ENCODE results near the gene GTPBP10. TPM values are rescaled to one million over a fixed set of nuclear protein-coding genes. Genes with fewer than 3 reads are reported as not detected.

The GTPBP10 gene
- total and polyA plus RNA-seq, 2 of the 13 experiments (the other 11 are each of a cell fraction or from before 2014, with no cell fraction given), result 13.3 to 38.7 TPM

- TF ChIP-seq POGK (CRISPR knock-in tag; conservative IDR thresholded peaks at IDR 0.05), result no peak
- no peak for TF ChIP-seq ZNF180 (CRISPR knock-in tag; IDR thresholded peaks at IDR 0.05; ENCODE audit: borderline replicate concordance, low read depth)
- 0 out of 2 replicates have a peak, but pooled peaks have one; percentile 21 for TF ChIP-seq ERF (CRISPR knock-in tag; IDR thresholded peaks at IDR 0.05)
- TF ChIP-seq MTA1 (CRISPR knock-in tag; IDR thresholded peaks at IDR 0.05; ENCODE audit: borderline replicate concordance), result no peak
- TF ChIP-seq MEIS1 (CRISPR knock-in tag; IDR thresholded peaks at IDR 0.05; ENCODE audit: borderline replicate concordance), result no peak
- TF ChIP-seq POLR2AphosphoS5 (IDR thresholded peaks at IDR 0.05; ENCODE audit: low read depth, low read length), result 0 out of 2 replicates have a peak, but pooled peaks have one; percentile 23
- TF ChIP-seq RFX1 (IDR thresholded peaks at IDR 0.05), result no peak
- peak; percentile 46; the same call in 1 of the 2 replicates for TF ChIP-seq SP140L (CRISPR knock-in tag; IDR thresholded peaks at IDR 0.05; ENCODE audit: borderline replicate concordance)
- no peak for TF ChIP-seq ATF5 (CRISPR knock-in tag; IDR thresholded peaks at IDR 0.05; ENCODE audit: low read depth)
- TF ChIP-seq MATR3 (CRISPR knock-in tag; IDR thresholded peaks at IDR 0.05), result no peak
- TF ChIP-seq KDM2A (CRISPR knock-in tag; IDR thresholded peaks at IDR 0.05; ENCODE audit: borderline replicate concordance, low read depth), result no peak
- TF ChIP-seq ZNF354B (CRISPR knock-in tag; IDR thresholded peaks at IDR 0.05), result 0 out of 2 replicates have a peak, but pooled peaks have one; percentile 7
- TF ChIP-seq SAP130 (CRISPR knock-in tag; IDR thresholded peaks at IDR 0.05; ENCODE audit: low read depth), result peak; percentile 48; the same call in 1 of the 2 replicates
- TF ChIP-seq KLF16 (CRISPR knock-in tag; IDR thresholded peaks at IDR 0.05), result peak in 1 of 2 experiments; percentile 2; a peak in 1 of 4 replicates
- TF ChIP-seq SMC3 (IDR thresholded peaks at IDR 0.05; ENCODE audit: low read length), result no peak
- TF ChIP-seq ZBTB37 (CRISPR knock-in tag; IDR thresholded peaks at IDR 0.05), result no peak
- peak; percentile 11 for TF ChIP-seq TEAD3 (CRISPR knock-in tag; optimal IDR thresholded peaks at IDR 0.05; ENCODE audit: borderline replicate concordance)
These were observed 751 bp upstream of the GTPBP10 start (continued) for GRCh38 chr7:90345595-90346335.
